Activated T-cell treated with anti-CD3 and anti-CD28 coated beads for 24 hours (primary cell): Measurements from ENCODE around the gene KRT71.
"Not testable (repeated sequence)": the region's sequence is repeated elsewhere in the genome, so short reads cannot be mapped to it uniquely, and the experiment has no call there.

Experiments used
- DNase-seq: peaks from one replicate; pipeline ENCODE4 v3.0.0-alpha.2; 2020; ENCODE audit warnings: low read depth

KRT71 gene

GRCh38 chr12:52552681-52553195 is at the start of gene KRT71:
Gene KRT71, minus strand, starts transcription at chr12:52553145. Its CDS starts 68 bp downstream, at chr12:52553077.
- DNase-seq: no peak

GRCh38 chr12:52602552-52602951 is 49.6 kb upstream of the KRT71 start:
- no peak for DNase-seq

- no peak for DNase-seq
These were observed 48.7 kb upstream of the KRT71 start for GRCh38 chr12:52601671-52602070.

GRCh38 chr12:52600941-52601481 is 48.1 kb upstream of the KRT71 start, which contains the start of gene KRT72:
Gene KRT72, minus strand, starts transcription at chr12:52601463. Its CDS starts 11 bp downstream, at chr12:52601452.
- DNase-seq: no peak

- no peak for DNase-seq
These were observed 47.5 kb upstream of the KRT71 start for GRCh38 chr12:52600475-52600874.

- no peak for DNase-seq
These were observed 47.1 kb upstream of the KRT71 start for GRCh38 chr12:52600071-52600470.

GRCh38 chr12:52598966-52599365 is 46.0 kb upstream of the KRT71 start:
- no peak for DNase-seq

GRCh38 chr12:52594237-52594636 is 41.3 kb upstream of the KRT71 start:
- not testable (repeated sequence) for DNase-seq

- no peak for DNase-seq
These were observed 38.6 kb upstream of the KRT71 start for GRCh38 chr12:52591521-52591920.

- no peak for DNase-seq
These were observed 37.1 kb upstream of the KRT71 start for GRCh38 chr12:52590021-52590420.

GRCh38 chr12:52587563-52587962 is 34.6 kb upstream of the KRT71 start:
- no peak for DNase-seq

- DNase-seq: no peak
These were observed 33.0 kb upstream of the KRT71 start for GRCh38 chr12:52585946-52586345.

- no peak for DNase-seq
These were observed 32.1 kb upstream of the KRT71 start for GRCh38 chr12:52585066-52585465.

- no peak for DNase-seq
These were observed 31.3 kb upstream of the KRT71 start for GRCh38 chr12:52584156-52584682.

- peak; percentile 61 for DNase-seq
These were observed 30.1 kb upstream of the KRT71 start for GRCh38 chr12:52582971-52583456.

- DNase-seq: no peak
These were observed 29.5 kb upstream of the KRT71 start for GRCh38 chr12:52582486-52582885.

GRCh38 chr12:52581481-52581880 is 28.5 kb upstream of the KRT71 start:
- no peak for DNase-seq

- no peak for DNase-seq
These were observed 28.1 kb upstream of the KRT71 start for GRCh38 chr12:52581066-52581465.

GRCh38 chr12:52580496-52580895 is 27.6 kb upstream of the KRT71 start:
- DNase-seq: no peak

- DNase-seq: no peak
These were observed 26.8 kb upstream of the KRT71 start for GRCh38 chr12:52579468-52580465.

- no peak for DNase-seq
These were observed 25.5 kb upstream of the KRT71 start for GRCh38 chr12:52578469-52578868.

GRCh38 chr12:52577316-52577715 is 24.4 kb upstream of the KRT71 start:
- no peak for DNase-seq

GRCh38 chr12:52575948-52576347 is 23.0 kb upstream of the KRT71 start:
- no peak for DNase-seq
